Esophagus muscularis mucosa (tissue), 4 donors: ENCODE measurements around the gene CELF2. TPM values are rescaled to one million over a fixed set of nuclear protein-coding genes. Genes with fewer than 3 reads are reported as not detected.

Source experiments
- DNase-seq: peaks from one replicate; pipeline ENCODE4 v3.0.0-alpha.2; 2017; ENCODE audit errors: extremely low spot score
- H3K27ac ChIP-seq, 4 donors: fragments of 200-600 bp; sonication (generic); replicated peaks in 1 of 4; 1 replicate in 3 of 4; 2 replicates in 1 of 4; pipeline ENCODE4 v1.5.1; 2016 to 2019; ENCODE audit warnings: mild to moderate bottlenecking in 1 of 4
- H3K27me3 ChIP-seq, 4 donors: fragments of 200-600 bp; sonication (generic); one replicate each; pipeline versions ENCODE4 v1.5.1 to v1.6.0; 2016 to 2019
- H3K36me3 ChIP-seq, 4 donors: fragments of 200-600 bp; sonication (generic); one replicate each; pipeline ENCODE4 v1.5.1; 2016 to 2019
- H3K4me1 ChIP-seq, 4 donors: fragments of 200-600 bp; sonication (generic); one replicate each; pipeline ENCODE4 v1.5.1; 2016 to 2019
- H3K4me3 ChIP-seq, 4 donors: fragments of 200-600 bp; sonication (generic); 1 replicate in 2 of 4; 2 replicates in 2 of 4; pipeline ENCODE4 v1.5.1; 2016 to 2019; ENCODE audit warnings: mild to moderate bottlenecking in 4 of 4, moderate library complexity in 1 of 4
- H3K9me3 ChIP-seq, 4 donors: fragments of 200-600 bp; sonication (generic); 1 replicate in 3 of 4; 2 replicates in 1 of 4; pipeline ENCODE4 v1.5.1; 2016 to 2019
- EP300 ChIP-seq: sonication (generic); formaldehyde crosslinking; IDR thresholded peaks from one replicate; pipeline ENCODE4 v1.6.1; 2017; ENCODE audit warnings: antibody characterized with exemption
- POLR2A ChIP-seq: fragments of 450-650 bp; IDR thresholded peaks from one replicate; pipeline ENCODE4 v1.6.1; 2017; ENCODE audit warnings: antibody characterized with exemption, moderate library complexity, mild to moderate bottlenecking, low read depth
- POLR2AphosphoS5 ChIP-seq, 2 donors: sonication (generic); formaldehyde crosslinking; IDR thresholded peaks; one replicate each; pipeline ENCODE4 v1.6.1; 2017; ENCODE audit warnings: antibody characterized with exemption in 2 of 2
- WGBS: methylation state at CpG from one replicate; pipeline ENCODE4 v1.1.5; 2018; 5-methylcytosine and 5-hydroxymethylcytosine counted together
- intact Hi-C: fragments of 100-400 bp; cut with DNase I; formaldehyde crosslinking; loops from one replicate; pipeline ENCODE4 v1.15.1; 2023
- total RNA-seq, 4 donors: library from RNA; depleted of rRNA; stranded (reverse); fragments of >200 nt; gene quantifications; one replicate each; pipeline versions ENCODE4 v1.1.0 to v1.2.1, GENCODE V29; 2016
- TF ChIP-seq, protein P1 (sequence below), 3 experiments: fragments of 200-600 bp in 2 of 3; fragments of 450-650 bp in 1 of 3; sonication (generic) in 2 of 3; IDR thresholded peaks; one replicate each; pipeline ENCODE4 v1.5.1; 2017 to 2019; ENCODE audit warnings: antibody characterized with exemption in 3 of 3, mild to moderate bottlenecking in 2 of 3, moderate library complexity in 1 of 3

CELF2 gene
- total RNA-seq, 4 donors from 2014 or later = 81.8 to 128 (median 104) TPM

DNA sequence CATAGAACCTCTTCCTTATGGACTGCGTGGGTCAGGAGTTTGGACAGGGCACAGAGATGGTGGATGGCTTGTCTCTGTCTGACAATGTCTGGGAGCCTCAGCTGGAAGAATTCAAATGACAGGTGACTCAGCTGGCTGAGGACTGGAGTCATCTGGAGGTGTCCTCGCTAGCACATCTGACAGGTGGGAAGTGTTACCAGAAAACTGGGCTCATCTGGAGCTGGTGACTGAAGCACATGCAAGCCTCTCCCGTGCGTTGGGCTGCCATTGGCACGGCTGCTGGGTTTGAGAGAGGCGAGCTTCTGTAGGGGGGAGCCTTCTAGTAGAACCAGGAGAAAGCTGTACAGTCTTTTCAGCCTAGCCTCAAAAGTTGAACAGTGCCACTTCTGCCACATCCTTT, 71.0 kb downstream of the CELF2 start:
- Histone ChIP-seq H3K27me3 (no peaks in the 10 kb centered on the region), H3K36me3 (no peaks in the 10 kb centered on the region), H3K9me3 (no peaks in the 10 kb centered on the region), H3K4me3 (no peak overlapping the region), H3K27ac (no peak overlapping the region), H3K4me1 (peaks cover 14 to 18% (median 16%) of the 10 kb centered on the region in 4 donors)
- intact Hi-C loops = no loop called here
- TF ChIP-seq POLR2A (no peak), EP300 (no peak), POLR2AphosphoS5 (IDR thresholded peaks at IDR 0.05) (no peak)
- TF ChIP-seq, protein P1, sequence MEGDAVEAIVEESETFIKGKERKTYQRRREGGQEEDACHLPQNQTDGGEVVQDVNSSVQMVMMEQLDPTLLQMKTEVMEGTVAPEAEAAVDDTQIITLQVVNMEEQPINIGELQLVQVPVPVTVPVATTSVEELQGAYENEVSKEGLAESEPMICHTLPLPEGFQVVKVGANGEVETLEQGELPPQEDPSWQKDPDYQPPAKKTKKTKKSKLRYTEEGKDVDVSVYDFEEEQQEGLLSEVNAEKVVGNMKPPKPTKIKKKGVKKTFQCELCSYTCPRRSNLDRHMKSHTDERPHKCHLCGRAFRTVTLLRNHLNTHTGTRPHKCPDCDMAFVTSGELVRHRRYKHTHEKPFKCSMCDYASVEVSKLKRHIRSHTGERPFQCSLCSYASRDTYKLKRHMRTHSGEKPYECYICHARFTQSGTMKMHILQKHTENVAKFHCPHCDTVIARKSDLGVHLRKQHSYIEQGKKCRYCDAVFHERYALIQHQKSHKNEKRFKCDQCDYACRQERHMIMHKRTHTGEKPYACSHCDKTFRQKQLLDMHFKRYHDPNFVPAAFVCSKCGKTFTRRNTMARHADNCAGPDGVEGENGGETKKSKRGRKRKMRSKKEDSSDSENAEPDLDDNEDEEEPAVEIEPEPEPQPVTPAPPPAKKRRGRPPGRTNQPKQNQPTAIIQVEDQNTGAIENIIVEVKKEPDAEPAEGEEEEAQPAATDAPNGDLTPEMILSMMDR (IDR thresholded peaks at IDR 0.05) = no peak
- WGBS = 80% methylated on average over 6 of the region's 6 CpGs
- DNase-seq = no peak

GRCh38 chr10:11089272-11089671, 71.6 kb downstream of the CELF2 start:
- intact Hi-C loops = no loop called here
- peaks cover 14 to 23% (median 15%) of the 10 kb centered on the region in 4 donors for H3K4me1 ChIP-seq
- H3K9me3 ChIP-seq = no peaks in the 10 kb centered on the region
- TF ChIP-seq, protein P1 (IDR thresholded peaks at IDR 0.05) = no peak
- TF ChIP-seq POLR2A (no peak), EP300 (no peak), POLR2AphosphoS5 (IDR thresholded peaks at IDR 0.05) (no peak)
- 83% methylated on average over 6 of the region's 6 CpGs for WGBS
- H3K27ac ChIP-seq = no peak overlapping the region
- H3K4me3 ChIP-seq = no peak overlapping the region
- H3K36me3 ChIP-seq = no peaks in the 10 kb centered on the region
- no peaks in the 10 kb centered on the region for H3K27me3 ChIP-seq
- DNase-seq = no peak

GRCh38 chr10:11091517-11092102, 73.9 kb downstream of the CELF2 start:
- Histone ChIP-seq H3K9me3 (no peaks in the 10 kb centered on the region), H3K4me1 (peaks cover 0 to 15% (median 7%) of the 10 kb centered on the region in 4 donors), H3K36me3 (no peaks in the 10 kb centered on the region), H3K4me3 (no peak overlapping the region), H3K27me3 (no peaks in the 10 kb centered on the region), H3K27ac (no peak overlapping the region)
- TF ChIP-seq EP300 (no peak), POLR2AphosphoS5 (IDR thresholded peaks at IDR 0.05) (no peak), POLR2A (no peak)
- TF ChIP-seq, protein P1 (IDR thresholded peaks at IDR 0.05) = no peak
- no peak for DNase-seq
- WGBS = 87% methylated on average over 10 of the region's 10 CpGs
- intact Hi-C loops = no loop called here

DNA sequence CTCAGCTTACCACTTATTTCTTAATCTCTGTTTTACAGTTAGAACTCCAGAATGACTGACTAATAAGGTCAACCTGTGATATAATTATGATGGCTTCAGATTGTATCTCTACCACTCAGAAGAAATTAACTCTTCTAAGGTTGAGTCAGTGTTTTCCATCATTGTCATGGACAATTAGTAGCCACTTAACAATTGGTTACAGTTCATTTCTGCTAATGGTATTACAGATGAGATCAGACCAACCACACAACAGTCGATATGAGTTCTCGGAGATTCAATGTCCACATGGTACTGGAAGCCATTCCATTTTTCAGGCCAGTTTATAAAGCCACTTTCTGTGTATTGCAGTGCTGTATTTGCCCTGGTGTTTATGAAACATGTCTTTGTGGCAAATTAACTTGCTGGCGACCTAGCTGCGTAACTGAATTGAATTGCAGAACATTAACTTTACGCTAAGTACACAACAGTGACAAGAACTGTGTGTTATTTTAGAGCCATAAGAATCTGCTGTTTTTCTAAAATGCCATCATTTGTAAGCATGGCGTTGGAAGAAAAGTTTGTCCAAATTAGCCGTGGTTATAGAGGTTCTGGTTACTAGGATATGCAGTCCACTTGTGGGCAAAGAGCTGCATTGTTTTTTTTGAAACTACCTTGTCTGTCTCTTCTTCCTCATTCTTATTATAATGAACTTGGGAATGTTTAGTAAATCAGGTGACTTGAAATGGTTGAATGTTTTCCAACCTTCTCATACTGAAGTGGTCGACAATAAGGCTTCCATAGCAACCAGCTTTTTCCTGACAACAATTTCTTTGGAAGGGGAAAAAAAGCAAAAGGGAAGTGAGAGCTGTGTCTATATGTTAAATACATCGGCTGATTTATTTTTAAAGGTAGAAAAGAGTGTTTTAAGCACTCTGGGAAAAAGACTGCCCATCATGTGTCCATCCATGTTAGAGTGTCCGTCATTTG, 76.4 kb downstream of the CELF2 start:
- H3K27me3 ChIP-seq = no peaks in the 10 kb centered on the region
- no peaks in the 10 kb centered on the region for H3K36me3 ChIP-seq
- H3K4me1 ChIP-seq = peaks cover 13 to 30% (median 17%) of the 10 kb centered on the region in 4 donors
- intact Hi-C loops = no loop called here
- H3K27ac ChIP-seq = no peak overlapping the region
- TF ChIP-seq POLR2AphosphoS5 (IDR thresholded peaks at IDR 0.05) (no peak), EP300 (no peak), POLR2A (no peak)
- TF ChIP-seq, protein P1 (IDR thresholded peaks at IDR 0.05) = no peak
- DNase-seq = no peak
- no peak overlapping the region for H3K4me3 ChIP-seq
- H3K9me3 ChIP-seq = no peaks in the 10 kb centered on the region
- 79% methylated on average over 10 of the region's 10 CpGs for WGBS
